Tibial artery (tissue), 4 donors: ENCODE measurements around the gene NACA.

Experiments
- DNase-seq, 2 donors: peaks; one replicate each; pipeline ENCODE4 v3.0.0-alpha.2; 2019
- H3K27ac ChIP-seq, 2 donors: fragments of 200-600 bp; sonication (generic) in 1 of 2; 1 replicate in 1 of 2; 2 replicates in 1 of 2; pipeline ENCODE4 v1.5.1; 2018 to 2019; ENCODE audit warnings: mild to moderate bottlenecking in 1 of 2
- H3K27me3 ChIP-seq, 2 donors: fragments of 200-600 bp; sonication (generic) in 1 of 2; one replicate each; pipeline versions ENCODE4 v1.5.1 to v1.6.0; 2016 to 2019
- H3K36me3 ChIP-seq, 3 donors: fragments of 200-600 bp; sonication (generic) in 2 of 3; one replicate each; pipeline ENCODE4 v1.5.1; 2016 to 2019; ENCODE audit warnings: mild to moderate bottlenecking in 2 of 3
- H3K4me1 ChIP-seq, 4 donors: fragments of 200-600 bp; sonication (generic) in 2 of 4; 1 replicate in 3 of 4; 2 replicates in 1 of 4; pipeline ENCODE4 v1.5.1; 2016 to 2019
- H3K4me3 ChIP-seq, 2 donors: fragments of 200-600 bp; sonication (generic) in 1 of 2; 1 replicate in 1 of 2; 2 replicates in 1 of 2; pipeline ENCODE4 v1.5.1; 2018 to 2019; ENCODE audit warnings: mild to moderate bottlenecking in 2 of 2
- H3K9me3 ChIP-seq, 3 donors: fragments of 200-600 bp; sonication (generic) in 1 of 3; one replicate each; pipeline ENCODE4 v1.5.1; 2016 to 2019
- intact Hi-C: fragments of 100-400 bp; cut with DNase I; formaldehyde crosslinking; loops from one replicate; pipeline ENCODE4 v1.15.0; 2023; ENCODE audit warnings: low total_unique reads
- TF ChIP-seq, protein P1 (sequence below), 2 experiments: fragments of 200-600 bp in 1 of 2; fragments of 450-650 bp in 1 of 2; IDR thresholded peaks; one replicate each; pipeline ENCODE4 v1.5.1; 2017 to 2019; ENCODE audit warnings: antibody characterized with exemption in 2 of 2, mild to moderate bottlenecking in 1 of 2, moderate library complexity in 1 of 2

Gene NACA

DNA sequence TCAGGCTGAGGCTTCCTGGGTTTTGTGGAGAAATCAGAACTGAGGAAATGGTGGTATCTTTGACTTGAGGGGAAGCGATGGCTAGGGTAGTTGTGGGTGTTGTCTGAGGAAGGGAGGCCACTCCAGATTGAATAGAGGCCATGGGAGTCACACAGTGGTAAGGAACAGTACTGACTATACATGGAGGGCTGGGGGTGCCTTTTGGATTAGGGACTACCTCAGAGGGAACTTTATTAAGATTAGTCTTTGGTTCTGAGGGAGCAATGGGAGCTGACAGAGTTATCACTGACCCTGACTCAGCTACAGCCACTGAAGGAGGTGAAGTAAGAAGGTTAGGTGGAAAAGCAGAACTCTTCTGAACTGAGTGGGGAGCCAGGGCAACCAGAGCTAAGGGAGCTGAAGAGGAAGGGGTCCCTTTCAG, 4.4 kb downstream of the NACA start:
- Histone ChIP-seq H3K4me3 (no peak overlapping the region), H3K27ac (no peak overlapping the region), H3K27me3 (no peaks in the 10 kb centered on the region), H3K9me3 (no peaks in the 10 kb centered on the region), H3K36me3 (peaks cover 0 to 51% (median 44%) of the 10 kb centered on the region in 3 donors), H3K4me1 (peaks cover 0 to 82% (median 67%) of the 10 kb centered on the region in 4 donors)
- peak in 1 of 2 donors; percentile 38 for DNase-seq
- TF ChIP-seq, protein P1, sequence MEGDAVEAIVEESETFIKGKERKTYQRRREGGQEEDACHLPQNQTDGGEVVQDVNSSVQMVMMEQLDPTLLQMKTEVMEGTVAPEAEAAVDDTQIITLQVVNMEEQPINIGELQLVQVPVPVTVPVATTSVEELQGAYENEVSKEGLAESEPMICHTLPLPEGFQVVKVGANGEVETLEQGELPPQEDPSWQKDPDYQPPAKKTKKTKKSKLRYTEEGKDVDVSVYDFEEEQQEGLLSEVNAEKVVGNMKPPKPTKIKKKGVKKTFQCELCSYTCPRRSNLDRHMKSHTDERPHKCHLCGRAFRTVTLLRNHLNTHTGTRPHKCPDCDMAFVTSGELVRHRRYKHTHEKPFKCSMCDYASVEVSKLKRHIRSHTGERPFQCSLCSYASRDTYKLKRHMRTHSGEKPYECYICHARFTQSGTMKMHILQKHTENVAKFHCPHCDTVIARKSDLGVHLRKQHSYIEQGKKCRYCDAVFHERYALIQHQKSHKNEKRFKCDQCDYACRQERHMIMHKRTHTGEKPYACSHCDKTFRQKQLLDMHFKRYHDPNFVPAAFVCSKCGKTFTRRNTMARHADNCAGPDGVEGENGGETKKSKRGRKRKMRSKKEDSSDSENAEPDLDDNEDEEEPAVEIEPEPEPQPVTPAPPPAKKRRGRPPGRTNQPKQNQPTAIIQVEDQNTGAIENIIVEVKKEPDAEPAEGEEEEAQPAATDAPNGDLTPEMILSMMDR (IDR thresholded peaks at IDR 0.05) = no peak
- intact Hi-C loops = loop anchor here (10.0 kb wide), 1 partner anchor 76 kb away; the partner anchor contains the start of gene ATP5F1B

DNA sequence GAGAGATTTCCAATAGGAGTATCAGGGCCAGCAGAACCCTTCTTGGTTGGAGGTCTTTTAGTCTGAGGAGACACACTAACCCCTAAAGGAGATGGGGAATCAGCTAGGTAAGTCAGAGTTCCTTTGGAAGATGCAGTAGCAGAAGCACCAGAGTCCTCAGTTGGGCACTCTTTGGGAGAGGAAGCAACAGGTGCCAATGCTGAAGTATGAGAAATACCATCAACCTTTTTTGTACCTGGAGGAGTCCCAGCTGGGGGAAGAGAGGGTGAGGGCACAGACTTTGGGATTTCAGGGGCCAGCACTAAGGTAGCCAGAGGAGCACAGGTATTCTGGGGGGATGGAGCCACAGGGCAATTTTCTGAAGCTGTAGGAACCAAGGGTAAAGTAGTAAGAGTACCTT, 6.0 kb downstream of the NACA start:
- intact Hi-C loops = no loop called here
- Histone ChIP-seq H3K4me3 (no peak overlapping the region), H3K9me3 (no peaks in the 10 kb centered on the region), H3K36me3 (peaks cover 7 to 63% (median 60%) of the 10 kb centered on the region in 3 donors), H3K27ac (no peak overlapping the region), H3K27me3 (no peaks in the 10 kb centered on the region), H3K4me1 (peaks cover 0 to 79% (median 68%) of the 10 kb centered on the region in 4 donors)
- TF ChIP-seq, protein P1 (IDR thresholded peaks at IDR 0.05) = no peak
- peak in 1 of 2 donors; percentile 39 for DNase-seq

DNA sequence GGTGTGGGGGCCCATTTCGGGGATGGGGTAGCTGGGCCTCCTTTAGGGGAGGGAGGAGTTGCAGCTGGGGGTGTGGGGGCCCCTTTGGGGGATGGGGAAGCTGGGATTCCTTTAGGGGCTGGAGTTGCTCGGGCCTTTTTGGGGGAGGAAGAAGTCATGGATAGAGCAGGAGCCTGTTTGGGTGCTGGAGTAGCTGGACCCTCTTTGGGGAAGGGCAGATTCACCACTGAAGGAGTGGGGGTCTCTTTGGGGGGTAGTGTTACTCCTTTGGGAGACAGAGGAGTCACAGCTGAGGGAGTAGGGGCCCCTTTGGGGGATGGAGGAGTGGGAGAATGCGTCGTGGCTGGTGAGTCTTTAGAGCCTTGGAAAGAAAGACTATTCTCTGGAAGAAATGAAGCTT, 6.5 kb downstream of the NACA start:
- Histone ChIP-seq H3K27ac (no peak overlapping the region), H3K27me3 (no peaks in the 10 kb centered on the region), H3K36me3 (peaks cover 11 to 67% (median 64%) of the 10 kb centered on the region in 3 donors), H3K4me1 (peaks cover 0 to 75% (median 65%) of the 10 kb centered on the region in 4 donors), H3K9me3 (no peaks in the 10 kb centered on the region), H3K4me3 (no peak overlapping the region)
- intact Hi-C loops = no loop called here
- DNase-seq = peak in 1 of 2 donors; percentile 54
- TF ChIP-seq, protein P1 (IDR thresholded peaks at IDR 0.05) = no peak

DNA sequence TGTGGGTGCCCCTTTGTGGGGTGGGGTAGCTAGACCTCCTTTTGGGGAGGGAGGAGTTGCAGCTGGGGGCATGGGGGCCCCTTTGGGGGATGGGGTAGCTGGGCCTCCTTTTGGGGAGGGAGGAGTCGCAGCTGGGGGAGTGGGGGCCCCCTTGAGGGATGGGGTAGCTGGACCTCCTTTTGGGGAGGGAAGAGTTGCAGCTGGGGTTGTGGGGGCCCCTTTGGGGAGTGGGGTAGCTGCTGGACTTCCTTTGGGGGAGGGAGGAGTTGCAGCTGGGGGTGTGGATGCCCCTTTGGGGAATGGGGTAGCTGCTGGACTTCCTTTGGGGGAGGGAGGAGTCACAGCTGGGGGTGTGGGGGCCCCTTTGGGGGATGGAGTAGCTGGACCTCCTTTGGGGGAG, 7.0 kb downstream of the NACA start:
- intact Hi-C loops = no loop called here
- Histone ChIP-seq H3K4me3 (no peak overlapping the region), H3K27me3 (no peaks in the 10 kb centered on the region), H3K36me3 (peaks cover 16 to 72% (median 69%) of the 10 kb centered on the region in 3 donors), H3K27ac (no peak overlapping the region), H3K4me1 (peaks cover 0 to 70% (median 61%) of the 10 kb centered on the region in 4 donors), H3K9me3 (no peaks in the 10 kb centered on the region)
- TF ChIP-seq, protein P1 (IDR thresholded peaks at IDR 0.05) = no peak
- peak in 1 of 2 donors; percentile 35 for DNase-seq

DNA sequence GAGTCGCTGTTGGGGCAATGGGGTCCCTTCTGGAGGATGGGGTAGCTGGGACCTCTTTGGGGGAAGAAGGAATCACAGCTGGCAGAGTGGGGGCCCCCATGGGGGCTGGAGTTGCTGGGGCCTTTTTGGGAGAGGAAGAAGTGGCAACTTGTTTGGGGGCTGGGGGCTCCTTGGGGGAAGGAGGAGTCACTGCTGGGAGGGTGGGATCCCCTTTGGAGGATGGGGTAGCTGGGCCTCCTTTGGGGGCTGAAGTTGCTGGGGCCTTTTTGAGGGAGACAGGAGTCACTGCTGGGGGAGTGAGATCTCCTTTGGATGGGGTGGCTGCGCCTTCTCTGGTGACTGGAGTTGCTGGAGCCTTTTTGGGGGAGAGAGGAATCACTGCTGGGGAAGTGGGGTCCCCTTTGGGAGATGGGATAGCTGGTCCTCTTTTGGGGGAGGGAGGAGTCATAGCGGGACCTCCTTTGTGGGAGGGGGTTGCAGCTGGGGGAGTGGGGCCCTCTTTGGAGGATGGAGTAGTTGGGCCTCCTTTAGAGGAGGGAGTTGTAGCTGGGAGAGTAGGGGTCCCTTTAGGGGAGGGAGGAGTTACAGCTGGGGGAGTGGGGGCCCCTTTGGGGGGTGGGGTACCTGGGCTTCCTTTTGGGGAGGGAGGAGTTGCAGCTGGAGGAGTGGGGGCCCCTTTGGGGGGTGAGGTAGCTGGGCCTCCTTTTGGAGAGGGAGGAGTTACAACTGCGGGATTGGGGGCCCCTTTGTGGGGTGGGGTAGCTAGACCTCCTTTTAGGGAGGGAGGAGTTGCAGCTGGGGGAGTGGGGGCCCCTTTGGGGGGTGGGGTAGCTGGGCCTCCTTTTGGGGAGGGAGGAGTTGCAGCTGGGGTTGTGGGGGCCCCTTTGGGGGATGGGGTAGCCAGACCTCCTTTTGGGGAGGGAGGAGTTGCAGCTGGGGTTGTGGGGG, 7.9 kb downstream of the NACA start:
- Histone ChIP-seq H3K27me3 (no peaks in the 10 kb centered on the region), H3K9me3 (no peaks in the 10 kb centered on the region), H3K4me1 (peaks cover 0 to 61% (median 51%) of the 10 kb centered on the region in 4 donors), H3K27ac (no peak overlapping the region), H3K4me3 (no peak overlapping the region), H3K36me3 (peaks cover 26 to 82% (median 78%) of the 10 kb centered on the region in 3 donors)
- intact Hi-C loops = no loop called here
- TF ChIP-seq, protein P1 (IDR thresholded peaks at IDR 0.05) = no peak
- DNase-seq = peak in 1 of 2 donors; percentile 48
